GM12878 (cell line): Measurements from ENCODE around the gene SOBP. TPM values are rescaled to one million over a fixed set of nuclear protein-coding genes. Genes with fewer than 3 reads are reported as not detected.

ENCODE experiments used
- ATAC-seq: fragments of 200-7000 bp; cut with Tn5 transposase; 3 replicates; pipeline ENCODE4 v1.9.1; 2020; ENCODE audit warnings: mild to moderate bottlenecking, moderate library complexity
- BruUV-seq: library from RNA; stranded (reverse); fragments of 400-500 nt; replicated peaks from 2 replicates; lab custom pipeline; 2021; lab: Mats Ljungman, UMichigan
- CTCF ChIA-PET: fragments of 300-600 bp; sonication (Branson Sonifier 250); formaldehyde crosslinking; extraction: SDS; loops from one replicate; lab custom pipeline; 2021; ENCODE audit warnings: inconsistent platforms; lab: Yijun Ruan, JAX
- POLR2A ChIA-PET: fragments of 350-600 bp; formaldehyde crosslinking; extraction: SDS; loops from one replicate; lab custom pipeline; 2021; ENCODE audit warnings: inconsistent platforms; lab: Charles Lee
- RAD21 ChIA-PET: fragments of 300-600 bp; sonication (Branson Sonifier 250); formaldehyde crosslinking; loops from one replicate; lab custom pipeline; 2023; ENCODE audit warnings: antibody characterized with exemption; ENCODE audit not compliant: unreplicated experiment; lab: Charles Lee
- SMC1A ChIA-PET: fragments of 300-600 bp; sonication (Branson Sonifier 250); formaldehyde crosslinking; loops from one replicate; lab custom pipeline; 2023; ENCODE audit not compliant: unreplicated experiment, uncharacterized antibody; lab: Charles Lee
- DNase-seq: peaks from one replicate; pipeline ENCODE4 v3.0.0-alpha.2; 2011; ENCODE audit warnings: low read depth, low spot score
- FAIRE-seq: peaks from 3 replicates; lab custom pipeline; 2011; peaks lifted over from hg19 to GRCh38; lab: Jason Lieb, UNC
- H2AFZ ChIP-seq: 2 replicates; pipeline ENCODE4 v1.6.0; 2011; ENCODE audit warnings: low read depth, low read length, control low read depth; ENCODE audit not compliant: control insufficient read depth
- H3K27ac ChIP-seq: 2 replicates; pipeline ENCODE4 v1.5.1; 2011; ENCODE audit warnings: control low read depth; ENCODE audit not compliant: control insufficient read depth, insufficient read depth
- H3K27me3 ChIP-seq, 2 experiments: replicated peaks in 1 of 2; 2 replicates each; pipeline versions ENCODE4 v1.6.0 to v1.6.1; 2011; ENCODE audit warnings: low read length in 1 of 2; ENCODE audit not compliant: control insufficient read depth in 2 of 2, insufficient read depth in 2 of 2
- H3K36me3 ChIP-seq, 2 experiments: 2 replicates each; pipeline ENCODE4 v1.5.1; 2011; ENCODE audit warnings: low read length in 1 of 2; ENCODE audit not compliant: control insufficient read depth in 2 of 2, insufficient read depth in 2 of 2
- H3K4me1 ChIP-seq: 2 replicates; pipeline ENCODE4 v1.6.1; 2011; ENCODE audit warnings: mild to moderate bottlenecking, low read length, moderate library complexity, mixed read lengths; ENCODE audit not compliant: control insufficient read depth, insufficient read depth
- H3K4me2 ChIP-seq: 2 replicates; pipeline ENCODE4 v1.6.0; 2011; ENCODE audit warnings: control low read depth; ENCODE audit not compliant: control insufficient read depth, insufficient read depth
- H3K4me3 ChIP-seq: fragments of 200-600 bp; sonication (generic); 2 replicates; pipeline ENCODE4 v1.5.1; 2016
- H3K79me2 ChIP-seq: 2 replicates; pipeline ENCODE4 v1.6.0; 2011; ENCODE audit warnings: low read length; ENCODE audit not compliant: control insufficient read depth, insufficient read depth
- H3K9ac ChIP-seq: 2 replicates; pipeline ENCODE4 v1.8.0; 2011; ENCODE audit warnings: low read length, control low read depth, mixed read lengths; ENCODE audit not compliant: control insufficient read depth, insufficient read depth
- H3K9me3 ChIP-seq: replicated peaks from 3 replicates; pipeline ENCODE4 v1.5.1; 2011; ENCODE audit warnings: mild to moderate bottlenecking, low read length; ENCODE audit not compliant: control insufficient read depth, insufficient read depth
- H4K20me1 ChIP-seq: 2 replicates; pipeline ENCODE4 v1.6.0; 2011; ENCODE audit not compliant: control insufficient read depth, insufficient read depth
- ASH2L ChIP-seq: fragments of 300-600, 200-600 bp; sonication (generic); IDR thresholded peaks from 2 replicates; pipeline ENCODE4 v1.6.1; 2017; ENCODE audit warnings: low read depth, mild to moderate bottlenecking, borderline replicate concordance
- CBX5 ChIP-seq: sonication (generic); IDR thresholded peaks from 2 replicates; pipeline ENCODE4 v1.6.1; 2016; ENCODE audit warnings: low read depth, moderate library complexity, mild to moderate bottlenecking, inconsistent platforms
- CHD2 ChIP-seq: IDR thresholded peaks from 2 replicates; pipeline ENCODE4 v1.6.1; 2011; ENCODE audit warnings: low read depth, low read length, improper control_type of control experiment, borderline replicate concordance
- E2F8 ChIP-seq: fragments of 450-650 bp; IDR thresholded peaks from 2 replicates; pipeline ENCODE4 v1.6.1; 2018; ENCODE audit warnings: mild to moderate bottlenecking, low read depth, moderate library complexity; ENCODE audit not compliant: partially characterized antibody
- MXI1 ChIP-seq: fragments of 150-350 bp; IDR thresholded peaks from 2 replicates; pipeline ENCODE4 v1.6.1; 2011; ENCODE audit warnings: low read depth, mild to moderate bottlenecking, inconsistent platforms, low read length, improper control_type of control experiment
- NFIC ChIP-seq: IDR thresholded peaks from 2 replicates; pipeline ENCODE4 v1.6.1; 2012; ENCODE audit warnings: low read depth, mild to moderate bottlenecking, inconsistent platforms, low read length, moderate library complexity
- PAX8 ChIP-seq: fragments of 450-650 bp; IDR thresholded peaks from 2 replicates; pipeline ENCODE4 v1.6.1; 2017; ENCODE audit warnings: mild to moderate bottlenecking, moderate library complexity
- PKNOX1 ChIP-seq: fragments of 450-650 bp; IDR thresholded peaks from 2 replicates; pipeline ENCODE4 v1.6.1; 2016; ENCODE audit warnings: mild to moderate bottlenecking
- PRDM15 ChIP-seq: fragments of 450-650 bp; formaldehyde crosslinking; IDR thresholded peaks from 2 replicates; pipeline ENCODE4 v1.4.0; 2020; ENCODE audit warnings: mild to moderate bottlenecking, moderate library complexity
- RCOR1 ChIP-seq: conservative IDR thresholded peaks from 2 replicates; pipeline ENCODE4 v1.6.1; 2012; ENCODE audit warnings: low read depth, low read length, improper control_type of control experiment
- SIX5 ChIP-seq: IDR thresholded peaks from 2 replicates; pipeline ENCODE4 v1.6.1; 2011; ENCODE audit warnings: mild to moderate bottlenecking, low read depth, low read length, moderate library complexity; ENCODE audit not compliant: severe bottlenecking
- SRF ChIP-seq, 2 experiments: IDR thresholded peaks; 2 replicates each; pipeline ENCODE4 v1.6.1; 2011; ENCODE audit warnings: low read depth in 2 of 2, low read length in 2 of 2, mild to moderate bottlenecking in 1 of 2, moderate library complexity in 1 of 2
- TCF12 ChIP-seq: IDR thresholded peaks from 2 replicates; pipeline ENCODE4 v1.6.1; 2011; ENCODE audit warnings: low read depth, mild to moderate bottlenecking, low read length
- WGBS: methylation state at CpG from one replicate; pipeline ENCODE4 v1.1.6; 2016; ENCODE audit warnings: low lambda C conversion rate; ENCODE audit not compliant: insufficient replicate concordance, insufficient coverage; ENCODE audit errors: missing lambda C conversion rate; 5-methylcytosine and 5-hydroxymethylcytosine counted together
- in situ Hi-C: fragments of 300-500 bp; cut with MboI; formaldehyde crosslinking; loops from 9 replicates; pipeline ENCODE4 v1.14.3; 2018; ENCODE audit warnings: mixed read lengths
- intact Hi-C: fragments of 100-400 bp; cut with micrococcal nuclease; formaldehyde crosslinking; loops from one replicate; pipeline ENCODE4 v1.14.2; 2022; ENCODE audit not compliant: unreplicated experiment
- polyA plus RNA-seq, 11 experiments: library from polyadenylated mRNA; depleted of rRNA in 4 of 11; unstranded in 6 of 11; stranded (reverse) in 5 of 11; fragments of >200 nt; fragmentation: Nextera tagmentation in 4 of 11; fragmentation: Illumina TruSeq in 1 of 11; extraction: Ambion mirVana in 4 of 11; extraction: Trizol in 1 of 11; gene quantifications; 1 replicate in 1 of 11; 2 replicates in 10 of 11; pipeline versions ENCODE4 v1.2.1 to v1.2.3, GENCODE V29; 2011 to 2016; ENCODE audit warnings: inconsistent platforms in 2 of 11, missing spikeins in 2 of 11, low read depth in 1 of 11
- total RNA-seq, 4 experiments: library from RNA; depleted of rRNA in 3 of 4; stranded (reverse); fragments of >200 nt in 3 of 4; fragmentation: Illumina TruSeq in 1 of 4; extraction: Trizol in 1 of 4; gene quantifications; 2 replicates each; pipeline versions ENCODE4 v1.2.1 to v1.2.3, GENCODE V29; 2013 to 2021

The SOBP gene
- total and polyA plus RNA-seq, 10 of the 15 experiments (the other 5 are each of a cell fraction or from before 2014, with no cell fraction given) = 0.49 to 1.9 (median 0.78) TPM

GRCh38 chr6:107698146-107698545 is 208.2 kb downstream of the SOBP start:
- 34% methylated on average over 4 of the region's 4 CpGs for WGBS
- Histone ChIP-seq H3K36me3 (no peaks in the 10 kb centered on the region), H4K20me1 (no peaks in the 10 kb centered on the region), H2AFZ (no peak overlapping the region), H3K79me2 (no peaks in the 10 kb centered on the region), H3K9me3 (no peaks in the 10 kb centered on the region; the same call in 2 of the 3 replicates), H3K27me3 (peaks cover 0 to 4% of the 10 kb centered on the region in 2 experiments; a peak in 2 of 4 replicates), H3K4me1 (no peaks in the 10 kb centered on the region), H3K4me3 (no peak overlapping the region), H3K9ac (no peak overlapping the region), H3K4me2 (no peak overlapping the region), H3K27ac (no peak overlapping the region)
- ChIA-PET CTCF (interaction anchor here (1.0 to 3.8 kb wide), 3 partner anchors 22 to 380 kb away, joined by 3 to 9 read pairs (median 5); no protein-coding TSS in a partner anchor), RAD21 (no interaction called here), SMC1A (interaction anchor here (0.7 to 1.0 kb wide), 2 partner anchors 44 to 151 kb away, joined by 3 read pairs; no protein-coding TSS in a partner anchor), POLR2A (no interaction called here)
- FAIRE-seq = no peak
- no TSS peak for BruUV-seq
- intact Hi-C loops = no loop called here
- in situ Hi-C loops = no loop called here
- DNase-seq = no peak
- ATAC-seq = no peak
- TF ChIP-seq RCOR1 (no peak), CBX5 (no peak), E2F8 (no peak), NFIC (no peak), SIX5 (no peak), PAX8 (no peak), CHD2 (no peak), MXI1 (no peak), SRF (IDR thresholded peaks at IDR 0.05; ENCODE audit: low read depth in 2 of 2, low read length in 2 of 2) (no peak), PRDM15 (no peak), TCF12 (no peak), PKNOX1 (no peak), ASH2L (no peak)
